Measurements from ENCODE around the gene EHMT1. TPM values are rescaled to one million over a fixed set of nuclear protein-coding genes. Genes with fewer than 3 reads are reported as not detected.

EHMT1 gene
- polyA plus RNA-seq, 1 of the 3 experiments (the other 2 are of a cell fraction): 39.5 TPM

GRCh38 chr9:137674307-137674975 is 55.6 kb downstream of the EHMT1 start:
- H3K9ac ChIP-seq: no peak overlapping the region
- WGBS (ENCODE audit: low lambda C conversion rate): 92% methylated on average over 15 of the region's 15 CpGs
- no peak overlapping the region for H3K4me2 ChIP-seq
- no peak overlapping the region for H2AFZ ChIP-seq (ENCODE audit: low read depth)
- no peaks in the 10 kb centered on the region for H3K9me3 ChIP-seq
- H3K27ac ChIP-seq (ENCODE audit: low read depth in 2 of 2, low read length in 1 of 2): peak overlapping the region in 1 of 2 experiments; percentile 78; a peak in 2 of 4 replicates
- no peaks in the 10 kb centered on the region for H3K27me3 ChIP-seq (ENCODE audit: insufficient read depth)
- no peak for TF ChIP-seq REST (IDR thresholded peaks at IDR 0.05; ENCODE audit: low read depth, low read length)
- no peak for TF ChIP-seq PBX3 (IDR thresholded peaks at IDR 0.05)
- TF ChIP-seq USF2 (IDR thresholded peaks at IDR 0.05; ENCODE audit: borderline replicate concordance, low read depth, low read length): no peak
- TF ChIP-seq SMC3 (IDR thresholded peaks at IDR 0.05; ENCODE audit: low read depth, low read length): no peak
- TF ChIP-seq MEF2A (IDR thresholded peaks at IDR 0.05; ENCODE audit: borderline replicate concordance, low read depth): no peak
- no peak for TF ChIP-seq EP300 (IDR thresholded peaks at IDR 0.05; ENCODE audit: borderline replicate concordance in 1 of 2, low read depth in 1 of 2, low read length in 1 of 2)
- no peak for TF ChIP-seq POLR2AphosphoS5 (IDR thresholded peaks at IDR 0.05; ENCODE audit: low read depth, low read length)
- TF ChIP-seq FOXM1 (IDR thresholded peaks at IDR 0.05; ENCODE audit: low read depth): no peak
- no peak for TF ChIP-seq RCOR1 (IDR thresholded peaks at IDR 0.05; ENCODE audit: low read length)
- TF ChIP-seq JUND (IDR thresholded peaks at IDR 0.05): no peak
- no peak for TF ChIP-seq TEAD4 (IDR thresholded peaks at IDR 0.05; ENCODE audit: borderline replicate concordance, insufficient read depth)
- no peak for TF ChIP-seq CHD2 (IDR thresholded peaks at IDR 0.05; ENCODE audit: low read length, partially characterized antibody)
- TF ChIP-seq MAX (IDR thresholded peaks at IDR 0.05; ENCODE audit: low read depth): no peak
- TF ChIP-seq NRF1 (IDR thresholded peaks at IDR 0.05; ENCODE audit: low read depth, low read length): no peak
- POLR2A ChIA-PET: interaction anchor here (0.8 kb wide), 2 partner anchors 66 to 193 kb away, joined by 3 read pairs; no protein-coding TSS in a partner anchor
- H4K20me1 ChIP-seq (ENCODE audit: insufficient read depth): peaks cover 84% of the 10 kb centered on the region
- peaks cover 5 to 6% of the 10 kb centered on the region in 2 experiments for H3K36me3 ChIP-seq (replicated peaks in 1 of 2; ENCODE audit: control insufficient read depth in 1 of 2, insufficient read depth in 2 of 2, low read length in 1 of 2)
- peaks cover 17% of the 10 kb centered on the region for H3F3A ChIP-seq (replicated peaks; ENCODE audit: insufficient read depth)
- DNase-seq: no peak
- H3K4me3 ChIP-seq (ENCODE audit: low read depth in 2 of 2, low read length in 1 of 2): no peak overlapping the region
- H3K4me1 ChIP-seq (ENCODE audit: control insufficient read depth in 1 of 2, insufficient read depth in 2 of 2, low read depth in 1 of 2, low read length in 1 of 2): peaks cover 4 to 23% of the 10 kb centered on the region in 2 experiments; a peak in 3 of 4 replicates
- peaks cover 100% of the 10 kb centered on the region for H3K79me2 ChIP-seq (ENCODE audit: insufficient read depth)
- CTCF ChIA-PET: interaction anchor here (0.6 to 3.9 kb wide), 8 partner anchors 10 to 546 kb away, joined by 3 to 35 read pairs (median 3); no protein-coding TSS in a partner anchor
- no peaks in the 10 kb centered on the region for H3K9me2 ChIP-seq
